HG02884 (cell line): ENCODE measurements around the gene LAPTM5.

Experiments
- ATAC-seq: cut with Tn5 transposase; IDR thresholded peaks from one replicate; pipeline ENCODE4 v1.9.1; 2021; ENCODE audit warnings: mild to moderate bottlenecking, moderate library complexity; ENCODE audit not compliant: unreplicated experiment

Gene LAPTM5

DNA sequence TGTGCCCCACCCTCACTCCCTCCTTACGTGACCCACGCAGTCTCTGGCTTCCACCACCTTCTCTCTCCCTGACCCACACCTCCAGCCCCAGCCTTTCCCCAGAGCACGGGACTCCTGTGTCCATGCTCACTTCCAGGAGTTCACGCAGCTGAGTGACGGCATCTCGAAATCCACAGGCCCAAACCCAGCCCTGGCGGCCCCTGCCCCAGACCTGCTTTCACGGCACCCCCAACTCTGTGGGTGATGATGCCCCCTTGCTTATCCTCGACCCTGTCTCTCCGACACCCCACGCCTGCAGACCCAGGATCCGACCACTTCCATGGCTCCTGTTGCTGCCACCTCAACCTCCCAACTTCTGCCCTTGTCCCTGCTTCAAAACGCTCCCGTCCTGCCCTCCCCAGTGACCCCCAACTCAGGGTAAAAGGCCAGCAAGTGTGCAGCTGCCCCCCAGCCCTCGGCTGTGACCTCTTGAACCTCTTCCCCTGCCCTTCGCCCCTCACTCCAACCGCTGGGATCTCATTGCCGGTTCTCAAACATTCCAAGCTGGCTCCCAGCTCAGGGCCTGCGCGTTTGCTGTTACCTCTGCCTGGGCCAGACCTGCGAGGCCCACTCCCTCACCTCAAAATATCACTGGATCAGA, 30.4 kb upstream of the LAPTM5 start:
- no peak for ATAC-seq

DNA sequence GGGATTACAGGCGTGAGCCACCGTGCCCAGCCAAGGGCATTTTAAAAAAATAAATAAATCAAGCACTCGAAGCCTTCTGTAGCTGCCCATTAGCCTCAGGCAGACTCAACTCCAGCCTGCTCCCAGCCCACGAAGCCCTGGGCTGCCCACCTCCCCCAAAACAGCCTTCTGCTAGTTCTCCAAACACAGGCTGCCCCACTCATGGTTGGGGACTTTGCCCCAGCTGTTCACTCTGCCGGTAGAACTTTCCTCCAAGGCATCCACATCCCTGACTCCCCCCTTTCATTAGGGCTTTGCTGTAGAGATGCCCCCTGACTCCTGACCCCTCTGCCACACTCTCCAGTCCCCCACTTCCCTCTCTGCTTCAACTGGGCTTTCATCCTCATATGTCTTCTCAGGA, 29.7 kb upstream of the LAPTM5 start:
- ATAC-seq: no peak

DNA sequence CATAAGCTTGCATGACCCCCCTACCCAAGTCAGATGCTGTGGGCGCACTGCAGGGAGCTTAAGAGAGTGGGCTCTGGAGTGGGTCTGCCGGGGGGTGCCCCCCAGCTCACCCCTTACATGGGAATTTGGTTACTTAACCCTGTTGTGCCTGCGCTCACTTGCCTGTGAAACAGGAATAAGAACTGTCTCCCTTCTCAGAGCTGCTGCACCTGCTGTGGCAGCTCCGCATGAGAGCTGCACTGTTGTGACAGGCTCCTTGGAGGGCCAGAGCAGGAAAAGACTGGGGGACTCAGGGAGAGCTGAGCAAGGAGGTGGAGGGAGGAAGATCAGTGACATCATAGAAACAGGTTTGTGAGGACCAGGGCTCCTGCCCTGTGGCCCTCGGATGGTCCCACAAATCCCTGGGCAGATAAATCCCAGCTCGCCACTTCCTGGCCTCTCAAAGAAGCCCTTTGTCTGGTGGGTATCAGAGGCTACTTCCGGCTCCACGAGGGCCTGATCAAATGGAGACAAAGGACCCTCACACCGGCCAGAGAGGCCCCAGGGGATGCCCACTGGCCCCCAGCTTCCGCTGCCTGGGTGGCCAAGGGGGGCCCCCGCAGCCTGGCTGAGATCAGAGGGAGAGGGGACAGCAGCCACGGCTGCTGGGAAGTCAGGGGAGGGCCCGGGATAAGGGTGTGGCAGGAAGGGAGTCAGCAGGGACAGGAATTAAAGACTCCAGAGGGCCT, 28.9 kb upstream of the LAPTM5 start:
- ATAC-seq: no peak

DNA sequence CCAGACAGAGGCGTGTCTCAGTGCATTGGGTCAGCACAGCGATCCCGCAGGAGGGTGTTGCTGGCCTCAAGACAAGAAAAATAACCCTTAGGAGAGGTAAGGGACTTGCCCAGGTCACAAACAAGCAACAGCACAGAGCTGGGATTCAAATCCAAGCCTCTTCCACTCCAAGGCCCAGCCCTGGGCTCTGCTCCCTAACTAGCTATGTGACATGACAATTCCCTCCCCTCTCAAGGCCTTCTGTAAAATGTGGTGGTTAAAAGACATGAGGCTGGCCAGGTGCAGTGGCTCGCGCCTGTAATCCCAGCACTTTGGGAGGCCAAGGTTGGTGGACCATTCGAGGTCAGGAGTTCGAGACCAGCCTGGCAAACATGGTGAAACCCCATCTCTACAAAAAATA, 28.1 kb upstream of the LAPTM5 start:
- ATAC-seq: no peak

DNA sequence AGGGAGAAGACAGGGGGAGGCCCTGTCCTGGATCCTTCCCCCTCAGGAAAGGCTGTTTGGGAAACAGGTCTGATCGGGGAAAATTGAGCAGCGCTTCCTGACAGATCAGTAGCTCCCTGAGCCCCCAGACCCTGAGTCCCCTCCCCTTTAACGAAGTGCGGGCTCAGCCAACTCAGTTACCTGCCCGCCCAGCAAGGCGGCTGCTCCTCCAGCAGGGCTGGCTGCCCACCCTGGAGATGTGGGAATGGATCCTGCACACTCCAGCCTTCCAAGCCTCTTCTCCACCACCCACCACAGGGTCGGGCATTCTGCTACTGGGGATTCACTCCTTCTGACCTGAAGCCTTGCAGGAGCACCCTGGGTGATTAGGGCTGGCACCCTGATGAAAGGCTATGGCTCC, 27.6 kb upstream of the LAPTM5 start:
- ATAC-seq: no peak

DNA sequence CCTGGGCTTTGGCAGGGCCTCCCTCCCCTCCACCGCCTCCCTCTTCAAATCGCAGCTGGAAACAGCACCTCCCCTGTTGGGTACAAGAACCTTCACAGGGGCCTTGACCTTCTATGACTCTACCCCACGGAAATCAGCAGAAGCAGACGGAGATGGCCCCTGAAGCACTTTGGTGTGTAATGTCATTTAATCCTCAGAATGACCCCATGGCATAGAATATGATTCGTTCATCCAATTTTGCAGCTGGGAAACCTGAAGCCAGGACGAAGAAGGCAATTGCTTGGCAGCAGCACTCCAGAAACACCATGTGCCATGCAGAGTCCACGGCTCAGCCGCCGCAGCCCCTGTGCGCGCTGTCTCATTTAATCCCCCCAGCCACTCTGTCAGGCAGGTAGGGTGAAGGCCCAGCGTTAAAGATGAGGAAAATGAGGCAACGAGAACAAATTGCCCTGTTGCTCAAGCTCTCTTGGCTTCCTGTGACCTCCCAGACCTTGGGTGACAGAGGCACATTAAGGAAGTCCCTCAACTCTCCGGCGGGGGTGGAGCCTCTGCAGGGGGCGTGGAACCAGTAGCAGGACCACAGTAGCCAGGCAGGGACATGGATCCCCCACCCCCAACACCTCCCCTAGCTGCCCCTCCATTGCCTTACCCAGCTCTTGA, 25.8 kb upstream of the LAPTM5 start:
- no peak for ATAC-seq

DNA sequence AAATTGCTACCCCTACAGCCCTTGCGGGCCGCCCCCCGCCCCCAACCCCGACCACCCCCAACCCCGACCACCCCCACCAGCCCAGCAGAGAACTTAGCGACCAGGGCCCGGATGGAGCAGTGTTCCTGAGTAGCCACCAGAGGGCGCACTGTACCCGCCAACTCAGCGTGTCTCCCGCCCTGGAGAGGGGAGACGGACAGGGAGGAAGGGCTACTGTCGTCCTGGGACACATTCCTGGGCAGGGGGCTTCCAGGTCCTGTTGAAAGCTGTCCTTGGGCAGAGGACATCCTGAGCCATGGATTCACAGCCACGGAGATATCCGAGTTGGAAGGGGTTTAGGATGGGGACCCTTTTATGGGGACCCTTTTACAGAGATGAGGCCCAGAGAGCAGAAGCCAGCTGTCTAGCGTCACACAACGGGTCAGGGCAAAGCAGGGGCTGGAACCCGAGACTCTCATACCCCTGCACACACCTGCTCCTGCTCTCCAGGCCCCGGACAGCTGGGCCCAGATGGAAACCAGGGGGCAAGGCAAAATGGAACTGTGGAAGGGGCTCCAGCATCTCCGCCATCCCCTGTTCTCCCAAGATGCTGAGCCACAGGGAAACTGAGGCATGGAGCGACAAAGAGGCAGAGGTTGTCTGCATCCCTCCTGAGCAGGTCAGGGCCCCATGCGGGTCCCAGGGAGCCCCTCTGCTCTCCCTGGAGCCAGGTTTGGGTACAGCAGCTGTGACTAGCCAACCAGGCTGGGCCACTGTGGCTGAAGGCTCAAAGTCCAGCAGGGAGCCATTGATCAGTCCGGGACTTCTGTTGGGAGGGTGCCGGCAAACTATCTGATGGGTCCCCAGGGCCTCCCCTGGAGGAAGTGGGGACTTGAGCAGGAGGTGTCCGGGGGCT, 25.0 kb upstream of the LAPTM5 start:
- no peak for ATAC-seq

DNA sequence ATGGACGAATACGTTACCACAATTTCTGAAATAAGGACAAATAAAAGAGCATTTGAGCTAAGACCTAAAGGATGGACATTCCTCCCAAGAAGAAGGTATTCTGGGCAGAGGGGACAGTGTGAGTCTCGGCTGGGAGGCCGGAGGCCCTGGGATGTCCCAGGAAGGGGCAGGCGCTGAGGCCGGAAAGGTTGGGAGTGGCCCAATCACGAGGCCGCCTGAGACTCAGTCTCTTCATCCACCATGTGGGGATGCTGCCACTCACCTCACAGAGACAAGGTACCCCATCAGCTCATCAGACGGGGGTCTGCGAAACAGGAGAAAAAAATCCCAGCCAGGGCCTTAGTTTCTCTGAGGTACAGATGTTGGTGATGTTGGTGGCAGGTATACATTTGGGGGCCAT, 24.3 kb upstream of the LAPTM5 start:
- no peak for ATAC-seq

DNA sequence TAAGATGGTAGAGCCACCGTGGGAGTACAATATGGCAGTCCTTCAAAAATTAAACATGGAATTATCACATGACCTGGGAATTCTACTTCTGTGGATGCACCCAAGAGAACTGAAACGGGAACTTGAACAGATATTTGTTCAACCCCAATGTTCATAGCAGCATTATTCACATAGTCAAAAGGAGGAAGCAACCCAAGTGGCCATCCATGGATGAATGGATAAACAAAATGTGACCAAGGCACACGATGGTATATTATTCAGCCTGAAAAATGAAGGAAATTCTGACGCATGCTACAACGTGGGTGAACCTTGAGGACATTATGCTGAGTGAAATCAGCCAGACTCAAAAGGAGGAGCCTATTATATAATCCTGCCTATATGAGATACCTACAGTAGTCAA, 22.8 kb upstream of the LAPTM5 start:
- ATAC-seq: no peak

DNA sequence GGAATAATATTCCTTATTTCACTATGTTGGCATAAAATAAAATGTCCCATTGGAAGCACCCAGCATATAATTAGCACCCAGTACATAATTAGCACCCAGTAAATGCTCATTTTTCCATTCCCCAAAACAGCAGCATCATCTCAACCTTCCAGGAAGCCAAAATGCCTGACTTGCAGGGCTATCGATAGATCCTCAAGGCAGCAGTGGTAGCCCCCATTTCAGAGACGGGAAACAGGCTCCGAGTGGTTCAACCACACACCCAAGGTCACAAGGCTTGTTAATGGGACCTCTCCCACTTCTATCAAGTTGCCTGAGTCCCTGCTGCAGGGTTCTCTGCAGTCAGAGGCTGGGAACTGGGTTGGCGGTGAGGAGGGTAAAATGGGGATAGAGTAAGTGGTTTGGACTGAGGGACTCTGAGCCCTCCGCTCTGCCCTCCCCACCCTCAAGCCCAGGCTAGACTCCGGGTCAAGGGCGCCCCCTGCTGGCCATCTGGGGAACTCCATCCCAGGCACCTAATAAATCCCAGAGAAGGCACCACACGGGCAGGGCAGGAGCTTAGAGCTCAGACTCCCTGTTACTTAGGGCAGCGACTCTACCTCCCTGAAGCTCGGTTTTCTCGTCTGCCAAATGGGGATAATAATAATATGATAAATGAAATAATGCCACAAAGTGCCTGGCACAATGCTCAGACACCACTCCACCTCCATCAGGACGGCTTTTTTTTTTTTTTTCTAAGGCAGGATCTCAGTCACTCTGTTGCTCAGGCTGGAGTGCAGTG, 21.9 kb upstream of the LAPTM5 start:
- no peak for ATAC-seq

DNA sequence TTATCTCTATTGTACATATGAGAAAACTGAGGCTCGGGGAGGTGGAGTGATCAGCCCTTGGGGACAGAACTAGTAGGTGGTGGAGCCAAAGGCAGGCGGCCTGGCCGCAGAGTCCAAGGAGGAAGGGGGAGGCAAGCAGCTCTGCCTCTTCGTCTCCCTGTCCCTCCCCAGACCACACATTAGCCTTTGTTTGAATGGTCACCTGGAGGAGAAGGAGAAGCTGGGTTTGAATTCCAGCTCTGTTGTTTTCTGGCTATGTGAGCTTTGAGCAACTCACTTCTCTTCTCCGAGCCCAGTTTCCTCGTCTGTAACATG, 21.4 kb upstream of the LAPTM5 start:
- no peak for ATAC-seq

DNA sequence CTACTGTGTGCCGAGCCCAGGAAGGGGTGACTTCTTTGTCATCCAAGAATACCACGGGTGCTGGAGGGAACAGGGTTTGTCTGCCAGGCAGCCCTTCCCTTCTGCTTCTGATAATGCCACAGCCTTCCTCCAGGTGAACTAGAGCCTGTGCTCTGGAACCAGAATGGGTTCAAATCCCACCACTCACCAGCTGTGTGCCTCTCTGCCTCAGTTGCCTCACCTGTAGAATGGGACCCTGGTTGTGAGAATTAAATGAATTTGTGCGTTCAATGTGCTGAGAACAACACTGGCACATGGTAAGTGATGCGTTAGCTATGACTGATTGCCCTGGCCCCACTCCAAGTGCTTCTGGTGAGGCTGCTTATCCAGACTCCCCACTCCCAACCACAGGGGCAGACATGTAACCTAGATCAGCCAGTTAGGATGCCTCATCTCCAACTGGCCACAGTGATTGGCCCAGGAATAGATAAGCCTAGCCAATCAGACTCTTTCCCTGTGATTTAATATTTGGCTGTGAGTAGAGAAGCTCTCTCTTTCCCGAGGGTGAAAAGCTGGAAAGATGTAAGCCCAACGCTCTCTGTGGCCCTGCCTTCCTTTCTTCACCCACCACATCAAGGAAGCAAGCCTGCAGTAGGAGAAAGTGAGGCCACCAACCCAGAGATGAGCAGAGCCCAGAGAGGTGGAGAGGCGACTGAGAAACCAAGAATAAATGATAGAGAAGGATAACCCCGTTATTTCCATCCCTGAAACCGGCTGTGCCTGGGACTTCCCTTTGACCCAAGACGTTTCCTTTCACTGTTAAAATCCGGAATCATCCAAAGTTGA, 20.8 kb upstream of the LAPTM5 start:
- ATAC-seq: no peak

DNA sequence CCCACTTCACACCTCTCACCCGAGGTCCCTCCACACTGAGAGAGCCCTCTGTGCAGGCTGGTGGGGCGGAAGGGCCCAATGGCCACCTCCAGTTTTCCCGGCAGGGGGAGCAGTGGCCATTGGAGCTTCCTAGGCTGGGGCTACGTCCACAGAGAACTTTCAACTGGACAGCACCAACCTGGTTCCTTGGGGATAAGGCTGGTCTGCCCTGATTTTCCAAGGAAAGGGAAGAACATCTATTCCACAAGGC, 20.3 kb upstream of the LAPTM5 start:
- no peak for ATAC-seq

DNA sequence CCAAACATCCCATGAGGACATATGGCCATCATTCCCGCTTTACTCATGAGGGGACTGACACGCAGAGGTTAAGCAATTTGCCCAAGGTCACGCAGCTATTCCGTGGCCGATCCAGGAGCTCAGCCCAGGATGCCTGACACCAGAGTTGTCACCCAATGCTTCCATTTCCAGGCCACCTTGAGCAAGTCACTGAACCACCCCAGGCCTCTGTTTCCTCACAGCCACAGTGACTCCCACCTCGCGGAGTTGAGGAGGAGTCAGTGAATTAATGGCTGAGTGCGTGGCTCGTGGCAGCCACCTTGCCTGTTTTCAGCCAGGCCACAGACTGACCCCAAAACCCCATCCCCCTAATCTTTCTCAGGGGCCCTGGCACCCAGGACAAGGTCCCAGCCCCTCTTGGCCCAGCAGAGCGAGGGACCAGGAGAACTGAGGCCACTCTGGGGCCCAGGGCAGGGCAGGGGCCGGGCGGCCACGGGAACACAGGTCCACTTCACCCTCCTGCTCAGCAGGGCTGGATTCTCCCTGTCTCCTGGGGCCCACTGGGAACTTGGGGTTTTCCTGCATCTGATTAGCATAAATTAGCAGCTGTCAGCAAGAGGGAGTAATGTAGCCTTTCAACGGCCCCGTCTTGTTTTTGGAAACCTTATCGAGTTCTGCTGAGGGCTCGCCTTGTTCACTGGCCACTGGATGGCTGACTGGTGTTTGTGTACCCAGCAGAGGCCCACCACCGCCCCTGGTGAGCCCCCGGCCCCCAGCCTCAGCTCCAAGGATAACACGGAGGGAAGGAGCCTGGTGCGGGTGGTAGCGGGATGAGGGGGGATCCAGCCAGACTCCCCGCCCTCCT, 19.7 kb upstream of the LAPTM5 start:
- no peak for ATAC-seq

DNA sequence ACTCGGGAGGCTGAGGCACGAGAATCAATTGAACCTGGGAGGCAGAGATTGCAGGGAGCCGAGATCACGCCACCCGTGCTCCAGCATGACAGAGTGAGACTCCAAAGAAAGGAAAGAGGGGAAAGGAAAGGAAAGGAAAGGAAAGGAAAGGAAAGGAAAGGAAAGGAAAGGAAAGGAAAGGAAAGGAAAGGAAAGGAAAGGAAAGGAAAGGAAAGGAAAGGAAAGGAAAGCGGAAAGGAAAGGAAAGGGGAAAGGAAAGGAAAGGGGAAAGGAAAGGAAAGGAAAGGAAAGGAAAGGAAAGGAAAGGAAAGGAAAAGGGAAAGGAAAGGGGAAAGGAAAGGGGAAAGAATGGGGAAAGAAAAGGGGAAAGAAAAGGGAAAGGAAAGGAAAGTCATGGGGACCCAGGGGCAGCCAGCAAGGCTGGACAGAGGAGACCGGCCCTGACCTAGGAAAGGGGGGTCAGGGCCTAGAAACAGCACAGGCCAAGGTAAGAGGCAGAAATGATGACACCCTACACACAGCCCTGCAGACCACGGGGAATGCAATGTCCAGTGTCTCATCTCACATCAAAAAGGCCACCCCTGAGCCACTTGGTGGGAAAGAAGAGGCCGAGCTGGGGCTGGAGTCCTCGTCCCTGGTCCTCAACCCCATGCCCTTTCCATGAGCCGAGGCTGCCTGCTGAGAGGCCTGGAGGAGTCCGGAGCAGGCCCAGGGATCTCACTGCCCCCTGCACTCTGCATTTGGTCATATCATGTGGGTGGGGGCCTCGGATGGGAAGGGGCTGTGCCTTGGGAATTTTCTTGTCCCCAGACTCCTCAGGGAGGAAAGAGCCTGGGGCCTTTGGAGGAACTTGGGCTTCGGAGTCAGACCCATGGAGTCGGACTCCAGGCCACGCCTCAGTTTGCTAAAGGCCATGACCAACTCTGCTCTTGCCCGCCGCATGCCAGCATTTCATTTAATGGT, 18.8 kb upstream of the LAPTM5 start:
- no peak for ATAC-seq

DNA sequence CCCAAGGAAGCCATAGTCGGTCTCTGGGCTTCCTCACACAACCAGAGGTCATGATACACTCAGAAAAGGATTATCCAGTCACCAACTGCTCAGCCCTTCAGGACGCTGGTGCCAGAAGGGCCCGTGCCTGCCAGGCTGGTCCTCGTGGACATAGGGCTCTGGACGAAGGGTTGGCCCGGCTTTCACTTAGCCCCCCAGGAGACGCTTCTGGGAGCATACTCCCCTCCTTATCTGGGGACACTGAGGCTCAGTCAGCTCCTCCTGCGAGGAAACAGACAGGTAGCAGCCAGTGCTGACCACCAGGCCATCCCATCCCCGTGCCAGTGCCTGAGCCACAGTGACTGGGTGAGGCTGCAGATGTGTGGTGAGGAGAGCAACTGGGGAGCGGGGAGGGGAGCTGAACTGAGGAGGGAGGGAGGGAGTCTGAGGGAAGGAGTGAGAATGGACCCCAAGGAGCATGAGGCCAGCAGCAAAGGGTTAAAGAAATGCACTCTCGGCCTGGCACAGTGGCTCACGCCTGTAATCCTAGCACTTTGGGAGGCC, 17.9 kb upstream of the LAPTM5 start:
- no peak for ATAC-seq

DNA sequence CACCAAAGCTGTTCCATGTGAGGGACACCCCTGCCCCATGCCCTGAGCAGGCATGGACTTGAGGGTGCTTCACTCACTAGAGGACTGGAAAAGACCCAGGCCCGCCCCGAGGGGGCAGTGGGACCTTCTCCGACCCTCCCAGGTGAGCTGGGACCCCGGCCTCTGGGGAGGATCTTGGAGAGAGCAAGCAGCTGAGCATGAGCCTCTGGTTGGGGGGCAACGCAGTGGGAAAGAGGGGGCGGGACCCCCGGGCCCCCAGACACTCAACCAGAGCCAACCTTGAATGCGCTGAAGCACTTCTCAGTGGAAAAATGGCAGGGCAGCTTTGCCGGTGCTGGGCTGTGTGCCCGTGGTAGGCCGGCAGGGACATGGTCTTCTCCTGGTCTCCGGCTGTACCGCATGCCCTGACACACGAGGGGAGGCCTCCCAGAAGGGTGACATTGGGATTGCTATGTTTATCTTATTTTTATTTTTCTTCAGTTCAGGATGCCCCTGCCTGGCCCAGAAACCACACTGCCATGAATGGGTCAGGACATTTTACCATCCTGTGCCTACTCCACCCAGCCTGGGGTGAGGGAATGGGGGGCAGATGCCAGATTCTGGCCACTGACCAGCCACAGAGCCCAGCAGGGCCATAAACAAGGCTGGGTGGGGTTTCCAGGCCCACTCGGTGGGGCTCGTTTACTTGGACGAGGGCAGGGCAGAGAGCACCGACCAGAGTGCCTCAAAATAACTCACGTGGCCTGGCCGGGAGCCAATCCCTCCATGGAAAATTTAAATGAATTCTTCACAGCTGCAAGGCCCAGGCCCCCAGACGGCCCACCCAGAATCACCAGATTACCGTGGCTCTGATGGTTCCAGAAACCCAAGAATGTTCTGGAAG, 17.2 kb upstream of the LAPTM5 start:
- ATAC-seq: no peak
